K562 (cell line): Measurements from ENCODE around the gene OLFML3. TPM values are rescaled to one million over a fixed set of nuclear protein-coding genes. Genes with fewer than 3 reads are reported as not detected.

Source experiments
- CTBP1 ChIP-seq: fragments of 450-650 bp; IDR thresholded peaks from 2 replicates; pipeline ENCODE4 v1.6.1; 2016; ENCODE audit warnings: borderline replicate concordance
- DPF2 ChIP-seq: fragments of 450-650 bp; IDR thresholded peaks from 2 replicates; pipeline ENCODE4 v1.6.1; 2016
- ERF ChIP-seq: fragments of 450-650 bp; formaldehyde crosslinking; IDR thresholded peaks from 2 replicates; pipeline ENCODE4 v1.4.0; 2020; ENCODE audit warnings: mild to moderate bottlenecking, mixed read lengths
- ETS1 ChIP-seq: conservative IDR thresholded peaks from 2 replicates; pipeline ENCODE4 v1.6.1; 2011; ENCODE audit warnings: low read depth, mild to moderate bottlenecking, low read length; ENCODE audit not compliant: control insufficient read depth
- FOS ChIP-seq: IDR thresholded peaks from 3 replicates; pipeline ENCODE4 v1.6.1; 2011; ENCODE audit not compliant: insufficient read length; ENCODE audit errors: extremely low read depth
- FOXA1 ChIP-seq: fragments of 450-650 bp; IDR thresholded peaks from 2 replicates; pipeline ENCODE4 v1.6.1; 2016; ENCODE audit warnings: mild to moderate bottlenecking, borderline replicate concordance
- FUS ChIP-seq: fragments of 200-400 bp; formaldehyde crosslinking; optimal IDR thresholded peaks from 2 replicates; pipeline ENCODE3; 2017; ENCODE audit warnings: low read depth, low read length
- GABPA ChIP-seq: fragments of 200-800 bp; sonication (Bioruptor generic); conservative IDR thresholded peaks from 2 replicates; pipeline ENCODE4 v1.6.1; 2016; ENCODE audit warnings: low read depth, missing genetic modification characterization, missing compliant biosample characterization
- HOXB6 ChIP-seq: fragments of 250-450 bp; sonication (Bioruptor Pico); IDR thresholded peaks from 2 replicates; pipeline ENCODE4 v1.5.1; 2022; ENCODE audit warnings: mild to moderate bottlenecking, borderline replicate concordance
- MEIS2 ChIP-seq: fragments of 450-650 bp; IDR thresholded peaks from 2 replicates; pipeline ENCODE4 v1.6.1; 2014; ENCODE audit warnings: mild to moderate bottlenecking; ENCODE audit not compliant: partially characterized antibody
- PTRF ChIP-seq: fragments of 450-650 bp; IDR thresholded peaks from 2 replicates; pipeline ENCODE4 v1.6.1; 2016; ENCODE audit warnings: mild to moderate bottlenecking, missing genetic modification characterization, missing compliant biosample characterization
- PYGO2 ChIP-seq: fragments of 450-650 bp; IDR thresholded peaks from 2 replicates; pipeline ENCODE4 v1.6.1; 2016; ENCODE audit warnings: mild to moderate bottlenecking, missing genetic modification characterization, moderate library complexity, missing compliant biosample characterization
- RAD51 ChIP-seq: fragments of 450-650 bp; IDR thresholded peaks from 2 replicates; pipeline ENCODE4 v1.7.1; 2016; ENCODE audit warnings: low read depth, mild to moderate bottlenecking, borderline replicate concordance
- RFX1 ChIP-seq: fragments of 450-650 bp; IDR thresholded peaks from 2 replicates; pipeline ENCODE4 v1.6.1; 2016; ENCODE audit warnings: mild to moderate bottlenecking, moderate library complexity
- SMC3 ChIP-seq: conservative IDR thresholded peaks from 2 replicates; pipeline ENCODE4 v1.6.1; 2011; ENCODE audit warnings: low read depth, low read length, improper control_type of control experiment; ENCODE audit not compliant: insufficient read depth
- ZNF224 ChIP-seq: sonication (generic); formaldehyde crosslinking; IDR thresholded peaks from 2 replicates; pipeline ENCODE4 v1.8.0; 2022; ENCODE audit warnings: mild to moderate bottlenecking, missing genetic modification reagents
- ZNF232 ChIP-seq: sonication (generic); formaldehyde crosslinking; IDR thresholded peaks from 2 replicates; pipeline ENCODE4 v1.8.0; 2022; ENCODE audit warnings: mild to moderate bottlenecking, missing genetic modification reagents
- polyA plus RNA-seq, 8 experiments: library from polyadenylated mRNA; depleted of rRNA in 4 of 8; stranded (reverse) in 5 of 8; unstranded in 3 of 8; fragments of >200 nt; fragmentation: Nextera tagmentation in 2 of 8; fragmentation: Illumina TruSeq in 1 of 8; extraction: Ambion mirVana in 2 of 8; extraction: Trizol in 1 of 8; gene quantifications; 2 replicates each; pipeline versions ENCODE4 v1.2.1 to v1.2.3, GENCODE V29; 2011 to 2014; ENCODE audit warnings: inconsistent platforms in 1 of 8, missing spikeins in 1 of 8
- total RNA-seq, 7 experiments: library from RNA; depleted of rRNA in 6 of 7; stranded (reverse); fragments of >200 nt in 6 of 7; fragmentation: Illumina TruSeq in 2 of 7; extraction: Trizol in 2 of 7; gene quantifications; 2 replicates each; pipeline versions ENCODE4 v1.2.1 to v1.2.3, GENCODE V29; 2011 to 2021; ENCODE audit warnings: low replicate concordance in 1 of 7
- TF ChIP-seq, protein P1 (sequence below): fragments of 450-650 bp; IDR thresholded peaks from 2 replicates; pipeline ENCODE4 v1.6.1; 2014; ENCODE audit warnings: low read depth, mild to moderate bottlenecking, moderate library complexity, borderline replicate concordance
- TF ChIP-seq, protein P2 (sequence below): fragments of 200-800 bp; sonication (Bioruptor generic); IDR thresholded peaks from 2 replicates; pipeline ENCODE4 v1.6.1; 2017; ENCODE audit warnings: missing genetic modification characterization, missing compliant biosample characterization
- TF ChIP-seq, protein P3 (sequence below): fragments of 250-450 bp; sonication (Bioruptor Pico); IDR thresholded peaks from 2 replicates; pipeline ENCODE4 v1.8.0; 2022; ENCODE audit warnings: inconsistent platforms, mild to moderate bottlenecking, moderate library complexity, borderline replicate concordance
- TF ChIP-seq, protein P4 (sequence below): fragments of 450-650 bp; IDR thresholded peaks from 2 replicates; pipeline ENCODE4 v1.6.1; 2016; ENCODE audit warnings: antibody characterized with exemption

OLFML3 gene
- total and polyA plus RNA-seq, 9 of the 15 experiments (the other 6 are each of a cell fraction or from before 2014, with no cell fraction given): 0.07 to 0.13 (median 0.07) TPM; not detected in 6

DNA sequence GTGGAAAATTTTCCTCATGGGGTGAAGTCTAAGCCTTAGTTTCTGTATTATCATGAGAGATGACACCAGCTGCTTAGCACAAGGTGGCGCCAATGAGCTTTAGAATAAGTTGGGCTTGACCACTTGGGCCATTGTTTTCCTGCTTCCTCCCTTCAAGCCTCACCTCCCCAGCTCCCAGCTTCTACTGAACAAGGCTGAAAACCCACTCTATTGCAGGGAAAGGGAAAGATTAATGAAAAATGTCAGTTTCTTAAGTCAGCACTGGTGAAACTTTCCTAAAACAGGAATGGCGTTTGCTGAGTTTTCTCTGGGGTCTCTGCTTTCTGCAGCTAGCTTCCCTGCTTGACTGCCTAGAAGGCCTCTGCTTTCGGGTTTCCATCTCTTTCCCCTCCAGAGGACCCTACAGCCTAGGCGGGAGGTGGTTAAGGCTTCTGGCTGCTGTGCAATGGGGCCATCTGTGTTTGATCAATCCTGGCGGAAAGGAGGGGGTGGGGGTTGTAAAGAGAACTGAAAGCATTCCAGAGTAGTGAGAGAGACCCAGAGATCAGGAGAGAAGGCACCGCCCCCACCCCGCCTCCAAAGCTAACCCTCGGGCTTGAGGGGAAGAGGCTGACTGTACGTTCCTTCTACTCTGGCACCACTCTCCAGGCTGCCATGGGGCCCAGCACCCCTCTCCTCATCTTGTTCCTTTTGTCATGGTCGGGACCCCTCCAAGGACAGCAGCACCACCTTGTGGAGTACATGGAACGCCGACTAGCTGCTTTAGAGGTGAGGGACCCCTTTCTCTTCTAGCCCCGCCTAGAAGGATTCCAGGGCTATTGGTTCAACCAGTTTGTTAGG is at the start of gene OLFML3 (continued):
- TF ChIP-seq, protein P1, sequence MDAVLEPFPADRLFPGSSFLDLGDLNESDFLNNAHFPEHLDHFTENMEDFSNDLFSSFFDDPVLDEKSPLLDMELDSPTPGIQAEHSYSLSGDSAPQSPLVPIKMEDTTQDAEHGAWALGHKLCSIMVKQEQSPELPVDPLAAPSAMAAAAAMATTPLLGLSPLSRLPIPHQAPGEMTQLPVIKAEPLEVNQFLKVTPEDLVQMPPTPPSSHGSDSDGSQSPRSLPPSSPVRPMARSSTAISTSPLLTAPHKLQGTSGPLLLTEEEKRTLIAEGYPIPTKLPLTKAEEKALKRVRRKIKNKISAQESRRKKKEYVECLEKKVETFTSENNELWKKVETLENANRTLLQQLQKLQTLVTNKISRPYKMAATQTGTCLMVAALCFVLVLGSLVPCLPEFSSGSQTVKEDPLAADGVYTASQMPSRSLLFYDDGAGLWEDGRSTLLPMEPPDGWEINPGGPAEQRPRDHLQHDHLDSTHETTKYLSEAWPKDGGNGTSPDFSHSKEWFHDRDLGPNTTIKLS: no peak
- TF ChIP-seq RFX1 (no peak), FOXA1 (no peak), ZNF224 (CRISPR knock-in tag) (no peak), GABPA (tag) (no peak), ERF (CRISPR knock-in tag) (no peak), DPF2 (0 out of 2 replicates have a peak, but pooled peaks have one; percentile 16), ETS1 (no peak), CTBP1 (no peak), PTRF (no peak), HOXB6 (CRISPR knock-in tag) (no peak), PYGO2 (no peak), MEIS2 (no peak), FOS (no peak), FUS (no peak), SMC3 (peak; percentile 77), ZNF232 (no peak), RAD51 (no peak)
- TF ChIP-seq, protein P2, sequence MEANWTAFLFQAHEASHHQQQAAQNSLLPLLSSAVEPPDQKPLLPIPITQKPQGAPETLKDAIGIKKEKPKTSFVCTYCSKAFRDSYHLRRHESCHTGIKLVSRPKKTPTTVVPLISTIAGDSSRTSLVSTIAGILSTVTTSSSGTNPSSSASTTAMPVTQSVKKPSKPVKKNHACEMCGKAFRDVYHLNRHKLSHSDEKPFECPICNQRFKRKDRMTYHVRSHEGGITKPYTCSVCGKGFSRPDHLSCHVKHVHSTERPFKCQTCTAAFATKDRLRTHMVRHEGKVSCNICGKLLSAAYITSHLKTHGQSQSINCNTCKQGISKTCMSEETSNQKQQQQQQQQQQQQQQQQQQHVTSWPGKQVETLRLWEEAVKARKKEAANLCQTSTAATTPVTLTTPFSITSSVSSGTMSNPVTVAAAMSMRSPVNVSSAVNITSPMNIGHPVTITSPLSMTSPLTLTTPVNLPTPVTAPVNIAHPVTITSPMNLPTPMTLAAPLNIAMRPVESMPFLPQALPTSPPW (CRISPR knock-in tag): no peak
- TF ChIP-seq, protein P3, sequence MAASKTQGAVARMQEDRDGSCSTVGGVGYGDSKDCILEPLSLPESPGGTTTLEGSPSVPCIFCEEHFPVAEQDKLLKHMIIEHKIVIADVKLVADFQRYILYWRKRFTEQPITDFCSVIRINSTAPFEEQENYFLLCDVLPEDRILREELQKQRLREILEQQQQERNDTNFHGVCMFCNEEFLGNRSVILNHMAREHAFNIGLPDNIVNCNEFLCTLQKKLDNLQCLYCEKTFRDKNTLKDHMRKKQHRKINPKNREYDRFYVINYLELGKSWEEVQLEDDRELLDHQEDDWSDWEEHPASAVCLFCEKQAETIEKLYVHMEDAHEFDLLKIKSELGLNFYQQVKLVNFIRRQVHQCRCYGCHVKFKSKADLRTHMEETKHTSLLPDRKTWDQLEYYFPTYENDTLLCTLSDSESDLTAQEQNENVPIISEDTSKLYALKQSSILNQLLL (CRISPR knock-in tag): no peak
- TF ChIP-seq, protein P4, sequence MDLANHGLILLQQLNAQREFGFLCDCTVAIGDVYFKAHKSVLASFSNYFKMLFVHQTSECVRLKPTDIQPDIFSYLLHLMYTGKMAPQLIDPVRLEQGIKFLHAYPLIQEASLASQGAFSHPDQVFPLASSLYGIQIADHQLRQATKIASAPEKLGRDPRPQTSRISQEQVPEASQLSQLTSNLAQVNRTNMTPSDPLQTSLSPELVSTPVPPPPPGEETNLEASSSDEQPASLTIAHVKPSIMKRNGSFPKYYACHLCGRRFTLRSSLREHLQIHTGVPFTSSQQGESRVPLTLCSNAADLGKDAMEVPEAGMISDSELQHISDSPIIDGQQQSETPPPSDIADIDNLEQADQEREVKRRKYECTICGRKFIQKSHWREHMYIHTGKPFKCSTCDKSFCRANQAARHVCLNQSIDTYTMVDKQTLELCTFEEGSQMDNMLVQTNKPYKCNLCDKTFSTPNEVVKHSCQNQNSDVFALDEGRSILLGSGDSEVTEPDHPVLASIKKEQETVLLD: no peak
